ENCODE measurements around the gene TRABD2B.

TRABD2B gene

DNA sequence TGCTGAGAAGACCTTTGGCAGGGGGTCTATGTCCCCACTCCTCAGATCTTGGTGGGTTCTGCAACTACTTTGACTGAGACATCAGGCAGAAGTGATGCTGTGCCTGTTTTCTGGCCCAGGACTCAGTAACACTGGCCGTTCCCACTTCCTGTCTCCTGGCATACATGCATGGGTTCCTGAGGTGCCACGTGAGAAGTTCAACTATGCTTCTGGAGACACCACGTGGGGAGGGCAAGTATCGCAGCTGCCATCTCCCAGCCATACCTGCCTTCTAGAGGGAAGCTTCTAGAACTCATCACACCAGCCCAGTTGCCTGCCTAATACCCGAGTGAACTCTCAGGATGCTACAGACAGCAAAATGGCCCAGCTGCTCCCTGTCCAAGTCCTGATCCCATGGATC is 65.8 kb downstream of the TRABD2B start:
- DNase-seq, result no peak

DNA sequence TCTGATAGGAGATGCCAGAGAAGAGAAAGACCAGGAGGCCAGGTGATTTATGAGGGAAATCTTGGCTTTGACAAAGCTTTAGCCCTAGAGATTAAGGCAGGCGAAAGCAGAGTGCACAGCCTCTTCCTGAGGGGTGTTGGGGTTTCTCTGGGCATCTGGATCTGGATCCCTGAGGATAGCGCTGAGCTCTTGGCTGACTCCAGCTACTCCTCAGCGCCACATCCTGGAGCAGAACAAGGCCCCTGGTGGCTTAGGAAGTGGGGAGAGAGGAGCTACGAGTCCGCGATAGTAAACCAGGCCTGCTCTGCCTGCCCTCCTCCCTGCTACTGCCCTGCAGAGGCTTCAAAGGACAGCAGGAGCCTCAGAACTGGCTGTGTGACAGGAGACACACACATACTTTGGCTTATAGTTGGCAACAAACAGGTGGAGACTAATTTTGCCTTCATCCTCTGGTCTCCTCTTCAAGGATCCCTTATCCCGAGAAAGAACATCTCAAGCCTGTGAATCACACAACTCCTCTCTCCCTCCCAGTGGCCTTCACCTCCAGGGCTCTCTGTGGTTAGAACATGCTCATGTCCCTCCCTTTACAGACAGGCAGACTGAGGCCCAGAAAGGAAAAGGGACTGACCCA is 66.9 kb downstream of the TRABD2B start:
- no peak for DNase-seq

DNA sequence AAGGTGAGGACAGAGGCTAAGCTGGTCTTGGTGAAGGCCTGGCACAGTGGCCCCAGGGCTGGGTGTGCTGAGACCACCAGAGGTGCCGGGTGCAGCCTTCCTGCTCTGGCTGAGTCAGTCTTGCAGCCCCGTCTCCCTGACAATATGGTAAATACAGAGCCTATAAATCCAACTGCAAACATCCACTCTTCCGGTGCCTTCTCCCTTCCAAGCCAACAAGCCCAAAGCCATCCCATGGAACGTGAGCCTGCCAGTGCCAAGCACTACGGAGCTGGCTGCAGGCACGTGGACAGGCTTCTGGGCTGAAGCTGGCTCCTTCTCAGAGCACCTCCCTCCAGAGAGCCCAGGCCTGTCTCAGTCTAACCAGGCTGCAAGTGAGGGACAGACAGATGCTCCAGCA is 70.0 kb downstream of the TRABD2B start:
- DNase-seq, result no peak

DNA sequence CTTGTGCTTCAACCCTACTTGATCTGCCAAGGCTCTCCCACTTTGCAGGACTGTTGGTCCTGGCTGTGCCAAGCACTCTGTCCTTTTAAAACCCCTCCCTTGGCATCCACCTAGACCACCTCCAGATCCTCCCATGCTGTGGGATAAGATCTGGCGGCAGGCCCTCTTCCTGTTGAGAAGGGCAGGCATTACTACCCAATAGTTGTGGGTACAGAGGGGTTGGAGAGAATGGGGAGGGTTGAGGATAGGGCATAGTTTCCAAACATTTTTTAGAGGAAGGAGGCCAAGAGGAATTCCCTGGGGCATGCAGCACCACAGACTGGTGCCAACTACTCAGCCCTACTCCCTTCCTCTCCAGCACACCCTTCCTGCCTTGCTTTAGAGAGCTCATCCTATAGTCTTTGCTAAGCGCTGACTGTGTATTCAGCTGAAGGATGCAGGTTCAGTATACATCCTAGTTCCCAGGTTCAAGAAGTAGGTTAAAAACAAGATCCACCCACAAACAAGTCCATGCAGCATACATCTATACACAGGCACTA is 70.7 kb downstream of the TRABD2B start:
- no peak for DNase-seq

DNA sequence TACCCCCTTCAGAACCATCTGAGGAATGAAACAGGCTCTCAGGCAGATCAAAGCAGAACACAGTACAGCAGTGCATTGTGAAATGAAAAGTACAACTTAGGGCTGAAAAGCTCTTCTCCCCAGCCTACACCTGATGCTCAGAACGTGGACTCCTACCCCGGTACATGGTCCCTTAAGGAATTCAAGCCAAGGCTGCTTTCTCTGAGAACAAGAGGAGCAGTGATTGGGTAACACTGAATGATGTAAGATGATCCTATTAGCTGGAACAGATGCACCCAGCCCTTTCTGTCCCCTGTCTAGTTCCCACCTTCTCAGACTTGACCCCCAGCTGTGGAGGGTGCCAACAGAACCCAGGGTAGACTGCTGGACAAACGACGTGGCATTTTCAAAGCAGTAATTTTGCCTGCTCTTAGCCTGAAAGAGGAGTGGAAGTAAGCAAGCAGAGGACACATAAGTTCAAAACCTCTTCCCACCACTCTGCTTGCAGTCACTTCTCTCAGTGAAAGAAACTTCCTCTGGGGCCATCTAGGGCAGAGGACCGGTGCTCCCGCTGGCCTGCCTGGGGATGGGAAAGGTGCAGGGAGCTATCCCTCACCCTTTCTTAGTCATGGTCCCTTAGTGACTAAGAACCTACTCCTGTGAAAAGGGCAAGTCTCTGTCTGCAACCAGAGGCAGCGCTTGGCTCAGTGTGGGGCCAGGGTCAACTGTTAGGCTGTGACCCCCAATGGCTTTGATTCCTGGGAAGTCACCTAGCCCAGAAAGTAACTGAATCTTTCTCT is 72.7 kb downstream of the TRABD2B start:
- no peak for DNase-seq

DNA sequence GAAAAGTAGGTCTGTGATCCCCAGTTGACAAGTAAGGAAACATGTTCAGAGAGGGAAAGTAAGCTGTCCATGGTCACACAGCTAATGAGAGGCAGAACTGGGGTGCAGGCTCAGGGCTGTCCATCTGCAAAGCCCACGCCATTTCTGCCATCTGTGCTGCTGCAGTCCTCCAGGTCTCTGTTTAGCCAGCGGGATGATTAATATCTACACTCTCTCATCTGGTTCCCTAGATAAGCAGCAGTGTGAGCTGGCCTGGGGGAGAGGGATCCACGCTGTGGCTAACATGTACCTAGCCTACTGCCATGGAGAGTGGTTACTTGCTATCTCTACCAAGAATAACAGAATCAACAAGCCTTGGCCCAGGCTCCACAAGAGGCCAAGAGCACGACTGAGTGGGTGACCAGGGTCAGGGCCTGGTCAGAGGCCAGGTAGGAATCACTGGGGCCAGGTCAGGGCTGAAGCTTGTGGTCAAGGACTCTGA is 75.2 kb downstream of the TRABD2B start:
- no peak for DNase-seq

DNA sequence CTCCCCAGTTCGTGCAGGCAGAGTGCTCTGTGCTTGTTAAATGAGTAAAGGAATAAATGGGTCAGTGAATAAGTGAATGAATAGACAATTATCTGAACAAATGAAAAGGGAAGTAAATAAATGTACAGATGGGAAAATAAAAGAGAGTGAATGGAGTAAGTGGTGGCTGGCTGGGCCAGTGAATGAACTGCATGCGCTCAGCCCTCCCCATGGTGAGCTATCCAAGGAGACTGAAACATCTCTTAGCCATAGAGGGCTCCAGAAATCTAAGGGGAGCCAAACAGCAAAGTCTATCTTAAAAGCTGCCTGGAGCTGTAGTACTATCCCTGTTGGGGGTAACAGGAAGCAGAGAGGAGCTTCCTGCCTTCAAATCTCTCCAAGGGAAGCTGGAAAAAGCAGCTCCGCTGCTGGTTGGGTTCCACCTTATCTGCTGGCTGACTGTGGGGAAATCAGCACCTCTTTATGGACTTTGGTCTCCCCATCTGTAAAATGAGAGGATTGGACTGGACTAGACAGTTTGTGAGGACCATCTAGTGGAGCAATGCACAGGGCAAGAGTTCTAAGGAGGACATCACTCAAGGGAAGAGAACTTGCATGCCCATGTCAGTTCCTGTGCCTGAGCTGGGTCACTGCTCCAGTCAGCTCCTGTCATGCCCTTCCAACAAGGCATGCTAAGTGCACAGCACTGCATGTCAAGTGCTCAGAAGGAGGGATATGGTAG is 77.9 kb downstream of the TRABD2B start:
- no peak for DNase-seq

DNA sequence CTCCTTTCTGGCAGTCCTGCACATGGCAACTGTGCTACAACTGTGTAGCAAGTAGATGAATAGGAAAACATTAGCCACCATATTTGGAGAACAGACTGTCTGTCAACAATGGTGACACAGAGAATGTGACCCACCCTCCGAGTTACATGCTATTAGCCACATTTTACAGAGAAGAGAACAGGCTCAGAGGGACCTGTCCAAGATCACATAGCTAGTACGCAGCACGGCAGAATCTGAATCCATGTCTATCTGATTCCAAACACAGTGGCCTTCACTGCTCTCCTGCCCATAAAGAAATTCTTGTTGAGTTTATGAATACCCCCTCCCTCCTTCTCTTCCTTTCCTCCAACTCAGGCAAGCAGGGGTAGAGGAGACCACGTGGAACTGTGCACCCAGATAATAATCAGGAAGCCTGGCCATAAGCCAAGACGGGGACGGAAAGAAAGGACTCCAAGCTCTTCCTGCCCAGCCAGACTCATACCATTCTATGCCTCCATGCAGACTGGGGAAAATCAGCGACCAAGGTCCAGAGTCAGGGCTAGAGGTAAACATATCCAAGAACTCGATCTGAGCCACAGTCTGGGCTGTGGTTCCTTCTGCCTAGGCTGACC is 78.8 kb downstream of the TRABD2B start:
- no peak for DNase-seq

DNA sequence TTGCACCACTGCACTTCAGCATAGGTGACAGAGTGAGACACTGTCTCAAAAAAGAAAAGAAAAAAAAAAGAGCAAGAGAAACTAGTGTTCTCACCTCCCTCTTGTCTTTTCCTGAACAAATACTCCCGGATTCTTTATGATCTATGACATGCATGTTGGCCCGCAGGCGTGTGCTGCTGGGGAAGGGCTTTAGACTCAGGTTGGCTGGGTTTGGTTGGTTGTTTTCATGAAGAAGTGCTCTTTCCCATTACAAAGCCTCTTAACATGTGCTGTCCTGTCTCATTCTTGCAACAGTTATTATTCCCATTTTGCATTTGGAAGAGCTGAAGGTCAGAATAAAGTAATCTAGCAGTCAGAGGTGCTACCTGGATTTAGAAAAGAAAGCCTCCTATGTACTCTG is 79.5 kb downstream of the TRABD2B start:
- no peak for DNase-seq

DNA sequence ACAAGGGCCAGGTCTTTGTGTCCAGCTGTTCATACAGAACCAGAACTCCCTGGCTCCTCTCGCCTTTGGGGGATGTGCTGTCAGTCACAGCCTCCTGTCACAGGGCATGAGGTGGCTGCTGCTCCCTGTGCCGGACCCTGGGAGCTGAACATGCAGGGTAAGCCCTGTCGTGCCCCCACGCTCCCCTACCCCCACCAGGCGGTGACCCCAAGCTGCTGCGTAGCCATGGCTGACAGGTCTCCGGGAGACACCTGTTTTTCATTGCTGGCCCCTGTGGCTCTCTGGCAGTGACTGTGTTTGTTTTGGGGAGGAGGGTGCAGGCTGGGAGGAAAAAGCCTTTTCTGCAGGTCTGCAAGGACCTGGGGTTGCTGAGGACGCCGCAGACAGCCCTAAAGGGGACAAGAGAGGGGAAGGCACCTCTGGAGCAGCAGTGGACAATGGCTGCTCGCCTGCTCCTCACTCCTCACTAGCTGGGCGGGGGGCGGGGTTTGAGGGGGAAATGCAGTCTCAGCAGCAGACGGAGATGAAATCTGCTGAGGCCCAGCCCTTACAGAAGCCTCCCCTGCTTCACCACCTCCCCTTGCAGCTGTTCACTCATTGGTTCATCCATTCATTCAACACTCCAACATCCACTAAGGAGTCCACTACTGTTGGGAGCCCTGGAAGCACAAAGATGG is 81.4 kb downstream of the TRABD2B start:
- DNase-seq, result no peak

DNA sequence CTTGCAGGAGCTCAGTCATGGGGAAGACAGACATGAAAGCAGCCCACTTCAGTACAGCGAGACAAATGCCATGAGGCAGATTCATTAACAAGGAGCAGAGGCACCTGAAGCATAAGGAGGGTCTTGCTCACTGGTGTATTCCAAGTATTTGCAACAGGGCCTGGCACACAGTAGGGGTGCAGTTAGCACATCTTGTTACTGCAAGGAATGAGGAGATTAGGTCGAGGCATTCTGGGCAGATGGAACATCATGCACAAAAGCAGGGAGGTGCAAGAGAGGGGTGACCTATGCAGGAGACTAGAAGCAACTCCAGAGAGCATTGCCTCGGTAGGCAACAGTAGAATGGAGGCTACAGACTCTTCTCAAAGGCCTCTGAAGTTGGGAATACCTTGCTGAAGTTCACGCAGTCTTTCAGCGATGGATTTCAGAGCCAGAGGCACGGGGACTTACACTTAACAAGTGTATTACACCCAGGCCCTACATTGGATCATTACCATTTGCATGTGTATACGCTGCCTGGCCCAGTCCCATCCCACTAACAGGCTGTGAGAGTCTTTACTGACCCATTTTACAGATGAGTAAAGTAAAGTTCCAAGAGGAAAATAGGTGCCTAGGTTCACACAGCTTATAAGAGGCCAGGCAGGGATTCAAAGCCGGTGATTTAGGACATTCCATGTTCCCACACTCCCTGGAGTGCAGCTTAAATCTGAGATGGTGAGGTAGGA is 82.1 kb downstream of the TRABD2B start:
- DNase-seq, result no peak

DNA sequence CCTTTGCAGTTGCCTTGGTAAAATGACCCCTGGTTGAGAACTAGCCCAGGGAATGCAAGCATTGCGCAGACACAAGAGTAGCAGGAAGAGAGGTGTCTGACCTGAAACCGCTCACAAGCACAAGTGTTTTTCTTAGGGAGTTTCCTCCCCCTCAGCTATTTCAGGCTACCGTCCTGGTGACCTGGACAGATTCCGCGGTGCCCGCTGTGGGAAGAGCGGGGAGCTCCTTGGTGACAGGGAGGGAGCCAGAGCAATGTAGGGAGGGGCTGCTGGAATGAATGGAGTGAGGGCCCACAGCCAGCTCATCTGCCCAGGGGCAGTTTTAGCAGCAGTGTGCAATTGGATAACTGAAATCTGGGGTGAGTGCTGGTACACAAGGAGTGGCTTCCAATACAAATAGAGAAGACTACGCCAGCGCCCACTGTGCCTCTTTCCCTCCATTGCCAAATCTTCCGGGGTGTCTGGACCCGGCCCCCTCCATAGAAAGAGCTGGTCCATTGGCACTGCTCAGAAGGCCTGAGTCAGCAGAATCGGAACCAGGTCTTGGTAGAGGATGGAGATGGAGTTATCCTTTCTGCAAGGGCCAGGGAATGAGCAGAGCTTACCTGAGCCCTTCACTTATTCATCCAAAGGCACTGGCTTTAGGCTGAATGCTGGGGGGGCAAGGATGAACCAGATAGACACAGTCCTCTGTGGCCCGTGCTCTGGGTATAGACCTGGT is 82.8 kb downstream of the TRABD2B start:
- DNase-seq, result no peak

DNA sequence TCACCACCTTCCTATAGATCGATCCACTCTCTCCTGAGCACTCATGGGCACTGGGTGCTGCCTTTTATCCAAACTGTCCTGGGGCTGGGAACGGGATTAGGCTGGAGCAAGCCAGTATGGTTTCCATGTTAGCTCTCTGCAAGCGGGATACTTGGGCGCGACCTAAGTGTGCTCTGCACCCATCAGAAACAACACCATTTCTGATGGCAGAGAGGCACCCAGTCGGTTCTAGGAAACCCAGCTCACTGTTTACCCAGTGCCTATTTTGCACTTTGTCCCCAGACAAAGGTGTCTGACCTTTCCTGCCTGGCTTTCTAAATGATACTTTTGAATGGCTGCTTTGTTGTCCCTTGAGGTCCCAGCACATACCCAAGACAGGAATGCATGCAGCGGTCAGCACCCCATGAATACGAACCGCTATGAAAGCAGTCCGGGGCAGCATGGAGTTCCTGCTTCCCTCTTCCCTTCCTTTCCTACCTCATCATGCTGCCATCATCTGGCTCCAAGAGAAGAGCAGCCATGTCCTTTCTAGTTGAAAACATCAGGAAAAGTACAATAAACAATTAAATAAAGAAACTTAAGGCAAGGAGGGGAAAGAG is 83.9 kb downstream of the TRABD2B start:
- DNase-seq, result no peak

DNA sequence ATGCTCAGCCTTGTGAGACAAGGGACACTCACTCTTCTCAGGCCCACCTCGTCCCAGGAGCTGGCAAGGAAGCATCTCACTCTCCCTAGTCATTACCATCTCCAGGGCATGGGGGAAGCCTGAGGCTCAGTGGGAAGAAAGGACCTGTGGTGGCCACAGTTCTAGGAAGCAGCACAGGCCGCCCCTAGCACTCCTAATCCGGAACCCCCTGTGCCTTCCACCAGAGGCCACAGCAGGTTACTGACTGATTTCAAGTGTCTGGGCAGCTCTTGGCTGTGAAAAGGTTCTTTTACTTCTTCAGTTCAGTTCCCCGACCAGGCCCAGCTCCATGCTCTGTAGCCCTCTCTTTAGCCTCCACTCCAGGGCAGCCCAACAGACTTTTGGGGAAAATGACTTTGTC is 84.4 kb downstream of the TRABD2B start:
- no peak for DNase-seq

DNA sequence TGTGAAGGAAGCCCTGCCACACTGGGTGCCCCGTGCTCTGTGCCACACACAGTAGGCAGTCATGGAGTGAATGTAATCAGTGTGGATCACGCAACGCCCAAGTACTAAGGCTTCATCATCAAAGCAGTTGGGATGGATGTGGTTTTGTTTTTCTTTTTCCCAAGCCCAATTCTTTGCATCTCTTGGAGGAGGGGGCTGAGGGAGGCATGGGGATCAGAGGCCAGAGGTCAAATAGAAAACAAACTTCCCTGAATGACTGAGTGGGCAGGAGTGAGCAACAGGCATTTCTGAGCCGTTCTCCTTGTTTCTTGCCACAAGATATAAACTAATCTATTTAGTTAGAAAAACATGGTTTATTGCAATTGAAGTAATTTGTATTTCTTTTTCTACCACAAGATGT is 85.3 kb downstream of the TRABD2B start:
- no peak for DNase-seq

DNA sequence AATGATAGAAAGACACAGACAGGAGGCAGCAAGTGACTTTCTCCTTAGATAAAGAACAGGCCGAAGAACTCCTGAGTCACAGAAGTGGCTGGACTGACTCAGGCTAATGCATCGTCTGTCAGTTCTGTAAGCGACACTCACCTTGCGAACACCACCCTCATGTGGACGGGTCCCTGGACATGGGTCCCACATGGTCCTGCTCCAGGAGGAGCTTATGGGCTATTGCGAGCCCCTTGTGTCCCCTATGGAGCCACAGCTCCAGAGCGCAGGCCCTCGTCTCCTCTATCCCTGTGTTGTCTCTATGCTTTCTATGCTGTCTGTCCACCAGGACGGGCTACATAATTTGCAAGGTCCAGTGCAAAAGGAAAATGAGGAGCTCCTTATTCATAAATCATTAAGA is 85.8 kb downstream of the TRABD2B start:
- DNase-seq, result no peak

DNA sequence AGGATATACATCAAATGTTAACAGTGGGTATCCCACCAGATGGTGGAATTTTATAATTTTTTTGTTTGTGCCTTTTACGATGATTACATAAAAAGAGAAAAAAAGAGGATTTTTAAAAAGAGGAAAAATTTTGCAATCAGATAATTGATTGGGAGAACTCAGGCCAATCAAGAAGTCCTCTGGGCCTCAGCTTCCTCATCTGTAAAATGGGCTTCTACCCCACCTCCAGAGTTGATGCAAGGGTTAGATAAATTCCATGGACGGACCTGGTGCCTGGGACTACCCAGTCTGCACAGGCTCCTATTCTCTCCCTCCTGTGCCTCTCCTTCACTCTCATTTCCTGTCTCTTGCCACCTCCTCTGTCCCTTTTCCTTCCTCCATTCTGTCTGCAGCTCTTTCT is 88.9 kb downstream of the TRABD2B start:
- no peak for DNase-seq

DNA sequence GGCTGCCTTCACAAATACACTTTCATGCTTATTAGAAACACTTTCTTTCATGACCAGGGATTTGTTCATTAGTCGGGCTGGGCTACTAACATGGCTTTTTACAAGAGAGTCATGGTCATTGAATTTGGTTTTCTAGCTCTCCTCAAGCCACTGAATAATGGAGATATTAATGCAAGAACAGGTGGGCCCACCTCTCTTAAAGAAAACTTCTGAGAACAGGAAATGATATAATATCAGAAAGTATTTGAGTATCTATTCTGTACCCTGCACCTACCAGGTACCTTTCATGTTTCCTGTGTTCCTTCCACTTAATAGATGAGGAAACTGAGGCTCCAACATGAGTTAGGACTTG is 90.0 kb downstream of the TRABD2B start:
- no peak for DNase-seq

DNA sequence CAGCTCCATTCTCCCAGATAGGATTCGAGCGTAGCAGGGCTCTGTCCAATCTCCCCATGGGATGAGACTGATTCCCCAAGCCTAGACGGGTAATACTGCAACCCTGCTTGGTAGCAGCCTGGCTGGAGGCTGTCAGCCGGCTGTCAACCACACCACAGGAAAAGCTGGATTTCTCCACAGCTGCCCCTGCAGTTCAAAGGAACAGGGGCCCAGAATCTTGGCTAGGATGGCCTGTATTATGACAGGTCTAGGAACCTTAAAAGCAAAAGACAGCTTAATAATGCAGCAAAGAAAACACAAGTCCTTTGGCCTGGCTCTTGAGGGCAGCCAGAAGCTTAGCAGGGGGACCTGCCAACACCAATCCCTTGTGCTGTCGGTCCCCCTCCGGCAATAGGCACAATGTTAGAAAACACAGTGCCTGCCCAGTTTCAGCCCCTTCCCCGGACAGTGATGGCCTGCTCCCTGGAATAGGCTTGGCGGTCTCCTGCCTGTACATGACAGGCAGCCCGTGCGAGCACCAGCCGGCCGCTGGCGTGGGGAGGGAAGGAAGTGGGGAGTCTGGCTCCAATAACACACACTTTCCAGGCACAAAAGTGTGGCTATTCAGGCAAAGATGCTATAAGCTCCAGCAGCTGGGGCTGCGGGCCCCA is 90.5 kb downstream of the TRABD2B start:
- no peak for DNase-seq

DNA sequence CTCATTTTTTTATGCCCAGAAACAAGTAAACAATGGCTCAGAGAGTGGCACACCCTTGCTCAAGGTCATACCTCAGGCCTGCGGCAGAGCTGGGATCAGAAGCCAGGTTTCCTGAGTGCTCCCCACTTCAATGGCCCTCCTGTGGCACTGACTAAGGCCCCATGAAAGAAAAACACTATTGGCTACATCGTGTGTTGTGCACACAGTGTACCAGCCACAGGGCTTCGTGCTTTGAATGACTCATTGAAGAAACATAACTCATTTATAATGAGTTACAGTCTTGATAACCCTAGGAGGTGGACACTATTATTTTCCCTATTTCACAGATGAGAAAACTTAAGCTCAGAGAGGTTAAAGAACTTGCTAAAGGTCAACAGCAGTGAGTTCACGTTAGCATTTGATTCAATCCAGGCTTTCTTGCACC is 91.2 kb downstream of the TRABD2B start:
- DNase-seq, result no peak

Measured in hippocampal formation (tissue), 2 donors.